Posterior vena cava (tissue), 2 donors: Measurements from ENCODE around the gene CCR4. TPM values are rescaled to one million over a fixed set of nuclear protein-coding genes. Genes with fewer than 3 reads are reported as not detected.
A peak's percentile ranks its signal among the peaks of the same experiment; 100 is the strongest.
"Not testable (repeated sequence)": the region's sequence is repeated elsewhere in the genome, so short reads cannot be mapped to it uniquely, and the experiment has no call there.

ENCODE experiments used
- DNase-seq: peaks from one replicate; pipeline ENCODE4 v3.0.0-alpha.2; 2020; ENCODE audit warnings: low spot score
- intact Hi-C, 2 donors: fragments of 100-400 bp; cut with DNase I; formaldehyde crosslinking; loops; one replicate each; pipeline versions ENCODE4 v1.14.1 to v1.14.2; 2022 to 2023
- long read RNA-seq, 2 donors: library from polyadenylated mRNA; unstranded; transcript quantifications; one replicate each; pipeline ENCODE4 v2.0.0, GENCODE V29; 2020 to 2021
- total RNA-seq, 2 donors: library from RNA; stranded (reverse); fragmentation: NEBNext Ultra II Directional; extraction: Animal tissue kit (Norgen Biotek cat#: 25700); gene quantifications; one replicate each; pipeline ENCODE4 v1.2.1, GENCODE V29; 2021
- donor health status: DM: yes; HTN: yes; CAD: no.
- donor health status: DM: yes; HTN: yes; CAD: no.

The CCR4 gene
- total RNA-seq: under 1 TPM; 0.23 to 0.33 TPM
- long read RNA-seq, donor 1: 0 reads
- long read RNA-seq, donor 2: 0 reads

DNA sequence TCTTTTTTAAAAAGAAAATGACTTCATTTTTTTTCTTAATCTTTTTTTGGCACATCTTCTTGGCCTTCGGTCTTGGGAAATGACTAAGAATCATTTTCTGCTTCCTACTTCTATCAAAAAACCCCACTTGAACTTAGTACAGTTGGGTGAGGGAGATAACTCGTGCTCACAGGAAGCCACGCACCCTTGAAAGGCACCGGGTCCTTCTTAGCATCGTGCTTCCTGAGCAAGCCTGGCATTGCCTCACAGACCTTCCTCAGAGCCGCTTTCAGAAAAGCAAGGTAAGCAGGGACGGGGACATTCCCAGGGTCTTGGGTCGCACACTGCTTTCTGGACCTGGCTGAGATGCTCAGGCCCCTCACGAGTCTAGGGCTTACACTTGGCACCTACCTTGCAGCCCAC lies at the start of gene CCR4:
CCR4 (plus strand) TSS at position 235 of the 402 bp plus-strand sequence. CDS start 1,779 bp downstream, outside the sequence.
- intact Hi-C loops: loop anchor here in 1 of 2 donors (10.0 kb wide), 1 partner anchor 123 kb away; no protein-coding TSS in a partner anchor
- DNase-seq: peak; percentile 71

DNA sequence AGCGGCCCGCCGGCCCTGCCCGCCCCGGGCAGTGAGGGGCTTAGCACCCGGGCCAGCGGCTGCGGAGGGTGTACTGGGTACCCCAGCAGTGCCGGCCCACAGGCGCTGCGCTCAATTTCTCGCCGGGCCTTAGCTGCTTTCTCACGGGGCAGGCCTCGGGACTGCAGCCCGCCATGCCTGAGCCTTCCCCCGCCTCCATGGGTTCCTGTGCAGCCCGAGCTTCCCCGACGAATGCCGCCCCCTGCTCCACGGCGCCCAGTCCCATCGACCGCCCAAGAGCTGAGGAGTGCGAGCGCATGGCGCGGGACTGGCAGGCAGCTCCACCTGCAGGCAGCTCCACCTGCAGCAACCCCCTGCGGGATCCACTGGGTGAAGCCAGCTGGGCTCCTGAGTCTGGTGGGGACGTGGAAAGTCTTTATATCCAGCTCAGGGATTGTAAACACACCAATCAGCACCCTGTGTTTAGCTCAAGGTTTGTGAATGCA lies 48.5 kb upstream of the CCR4 start:
- DNase-seq, intact Hi-C loops: not testable (repeated sequence)

DNA sequence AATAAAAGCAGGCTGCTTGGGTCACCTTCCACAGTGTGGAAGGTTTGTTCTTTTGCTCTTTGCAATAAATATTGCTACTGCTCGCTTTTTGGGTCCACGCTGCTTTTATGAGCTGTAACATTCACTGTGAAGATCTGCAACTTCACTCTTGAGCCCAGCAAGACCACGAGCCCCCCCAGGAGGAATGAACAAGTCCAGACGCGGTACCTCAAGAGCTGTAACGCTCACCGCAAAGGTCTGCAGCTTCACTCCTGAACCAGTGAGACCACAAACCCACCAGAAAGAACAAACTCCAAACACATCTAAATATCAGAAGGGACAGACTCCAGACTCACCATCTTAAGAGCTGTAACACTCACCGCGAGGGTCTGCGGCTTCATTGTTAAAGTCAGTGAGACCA lies 47.5 kb upstream of the CCR4 start:
- no peak for DNase-seq
- intact Hi-C loops: no loop called here

DNA sequence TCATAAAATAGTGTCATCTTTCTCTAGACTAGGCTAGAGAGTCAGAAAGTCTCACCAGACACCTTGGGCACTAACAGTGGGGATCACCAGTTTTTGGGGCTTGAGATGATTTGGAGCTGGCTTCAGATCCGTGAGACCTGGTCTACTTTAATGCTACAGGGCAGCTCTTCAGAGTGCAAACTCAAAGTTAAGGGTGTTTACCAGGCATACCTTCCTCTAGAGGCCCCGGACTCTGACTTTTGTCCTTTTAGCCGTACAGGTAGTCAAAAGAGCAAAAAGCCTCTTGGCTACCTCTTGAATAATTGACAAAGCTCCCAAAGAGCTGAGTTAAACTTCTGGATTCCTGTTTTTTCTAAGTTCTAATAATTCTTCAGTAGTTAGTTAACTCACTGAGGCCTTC lies 41.4 kb upstream of the CCR4 start:
- DNase-seq: no peak
- intact Hi-C loops: no loop called here

DNA sequence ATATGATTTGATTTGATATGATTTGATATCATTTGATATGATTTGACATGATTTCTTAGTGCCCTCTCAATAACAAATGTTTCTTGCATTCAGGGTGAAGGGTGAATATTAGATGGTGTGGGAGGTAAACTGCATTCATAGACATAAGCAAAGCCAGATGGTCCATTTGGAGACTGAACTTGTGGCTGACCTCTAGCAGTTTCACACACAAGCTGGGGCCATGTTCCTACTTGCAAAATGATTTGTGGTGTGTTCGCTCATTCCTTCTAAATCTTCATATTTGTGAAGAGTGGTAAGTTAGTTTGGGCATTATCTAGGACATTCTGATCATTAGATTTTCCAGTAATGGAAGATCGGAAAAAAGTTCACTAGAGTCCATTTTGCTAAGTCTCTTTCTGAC lies 40.5 kb upstream of the CCR4 start:
- intact Hi-C loops: no loop called here
- DNase-seq: no peak

DNA sequence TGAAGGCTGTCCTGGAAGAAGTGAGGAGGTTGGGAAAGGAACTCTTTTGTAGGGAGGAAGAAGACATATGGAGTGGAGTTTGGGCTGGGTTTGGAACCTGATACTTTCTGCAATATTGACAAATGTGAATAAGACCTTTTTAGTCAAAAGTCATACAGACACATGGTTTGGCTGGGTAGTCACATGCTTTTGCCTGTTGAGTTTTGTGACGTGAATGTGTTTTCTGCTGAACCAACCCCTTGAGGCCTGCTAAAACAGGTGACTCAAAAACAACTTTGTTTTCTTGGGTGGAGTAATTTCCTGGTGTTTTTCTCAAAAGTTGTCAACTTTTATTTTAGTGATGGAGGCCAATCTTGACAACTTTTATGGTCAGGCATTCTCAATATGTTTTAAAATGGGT lies 39.4 kb upstream of the CCR4 start:
- intact Hi-C loops: no loop called here
- no peak for DNase-seq

DNA sequence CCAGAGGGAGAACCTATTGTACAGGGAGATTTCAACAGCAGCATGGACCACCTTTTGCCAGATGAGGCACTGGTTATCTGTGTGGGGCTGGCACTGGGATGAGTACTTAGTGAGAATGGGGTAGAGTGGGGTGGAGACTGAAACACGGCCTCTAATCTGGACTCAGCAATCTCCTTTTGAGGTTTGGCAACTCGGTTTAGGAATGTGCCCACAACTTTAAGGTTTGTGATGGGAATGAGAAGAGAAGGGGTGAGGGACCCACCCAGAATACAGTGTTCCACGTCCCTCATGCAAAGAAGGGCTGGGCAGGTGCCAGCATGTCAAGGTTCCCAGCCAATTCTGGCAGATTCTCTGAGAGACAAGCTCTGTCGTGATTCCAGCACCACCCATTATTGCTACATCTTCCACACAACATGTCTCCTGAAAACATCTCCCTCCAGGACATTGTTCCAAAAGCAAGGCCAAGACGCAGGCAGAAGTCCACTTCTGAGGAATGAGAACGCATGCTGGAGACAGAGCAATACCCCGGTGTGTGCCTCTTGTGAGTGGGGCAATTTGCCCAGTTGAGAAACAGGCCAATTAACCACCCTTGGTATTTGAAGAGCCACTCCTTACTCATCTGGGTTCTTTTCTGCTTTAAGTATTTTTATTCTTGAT lies 37.5 kb upstream of the CCR4 start:
- intact Hi-C loops: no loop called here
- DNase-seq: peak; percentile 90

DNA sequence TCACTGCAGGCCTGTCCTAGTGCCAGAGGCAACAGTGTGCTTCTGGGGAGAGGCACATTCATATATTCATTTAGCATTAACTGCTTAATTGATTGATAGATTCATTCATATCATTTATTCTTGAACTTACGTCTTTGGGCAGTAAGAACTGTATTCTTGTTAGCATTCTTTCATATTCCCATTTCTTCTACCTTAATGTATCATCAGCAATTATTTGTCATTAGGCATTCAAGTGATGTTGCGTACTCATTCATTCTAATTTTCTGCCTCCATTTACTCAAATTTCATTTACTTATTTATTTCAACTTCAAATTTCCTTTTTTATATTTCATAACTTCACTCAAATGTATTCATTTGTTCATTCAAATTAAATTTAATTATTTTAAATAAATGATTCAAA lies 31.5 kb upstream of the CCR4 start:
- no peak for DNase-seq
- intact Hi-C loops: no loop called here

DNA sequence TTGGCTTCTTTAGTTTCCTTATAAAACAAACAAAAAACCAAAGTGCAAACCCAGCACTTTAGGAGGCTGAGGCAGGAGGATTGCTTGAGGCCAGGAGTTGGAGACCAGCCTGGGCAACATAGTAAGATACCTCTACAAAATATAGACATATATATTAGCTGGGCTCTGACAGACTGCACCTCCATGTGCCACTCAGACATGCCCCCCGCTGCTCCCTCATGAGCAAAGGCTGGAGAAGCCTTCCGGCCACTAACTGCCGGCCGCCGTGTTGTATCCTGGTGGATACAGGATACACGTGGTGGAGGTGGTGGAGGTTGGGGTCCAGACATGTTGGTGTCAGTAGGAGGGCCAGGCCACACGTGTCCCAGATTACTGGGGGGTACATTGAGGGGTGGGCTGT lies 29.4 kb upstream of the CCR4 start:
- intact Hi-C loops: no loop called here
- peak; percentile 71 for DNase-seq

DNA sequence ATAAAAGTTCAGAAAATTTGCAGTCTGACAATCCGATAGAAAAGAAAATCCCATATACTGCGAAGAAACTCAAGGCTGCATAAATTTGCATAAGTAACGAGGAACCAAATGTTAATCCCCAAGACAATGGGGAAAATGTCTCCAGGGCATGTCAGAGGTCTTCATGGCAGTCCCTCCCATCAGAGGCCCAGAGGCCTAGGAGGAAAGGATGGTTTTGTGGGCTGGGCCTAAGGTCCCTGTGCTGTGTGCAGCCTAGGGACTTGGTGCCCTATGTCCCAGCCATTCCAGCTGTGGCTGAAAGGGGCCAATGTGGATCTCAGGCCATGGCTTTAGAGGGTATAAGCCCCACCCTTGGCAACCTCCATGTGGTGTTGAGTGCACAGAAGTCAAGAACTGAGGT lies 21.3 kb upstream of the CCR4 start:
- intact Hi-C loops: no loop called here
- DNase-seq: no peak

DNA sequence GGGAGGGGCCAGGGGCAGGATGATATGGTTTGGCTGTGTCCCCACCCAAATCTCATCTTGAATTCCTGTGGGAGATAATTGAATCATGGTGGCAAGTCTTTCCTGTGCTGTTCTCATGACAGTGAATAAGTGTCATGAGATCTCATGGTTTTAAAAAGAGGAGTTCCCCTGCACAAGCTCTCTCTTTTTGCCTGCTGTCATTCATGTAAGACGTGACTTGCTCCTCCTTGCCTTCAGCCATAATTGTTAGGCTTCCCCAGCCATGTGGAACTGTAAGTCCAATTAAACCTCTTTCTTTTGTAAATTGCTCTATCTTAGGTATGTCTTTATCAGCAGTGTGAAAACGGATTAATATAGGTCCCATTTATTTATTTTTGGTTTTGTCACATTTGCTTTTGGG lies 20.2 kb upstream of the CCR4 start:
- DNase-seq, intact Hi-C loops: not testable (repeated sequence)

DNA sequence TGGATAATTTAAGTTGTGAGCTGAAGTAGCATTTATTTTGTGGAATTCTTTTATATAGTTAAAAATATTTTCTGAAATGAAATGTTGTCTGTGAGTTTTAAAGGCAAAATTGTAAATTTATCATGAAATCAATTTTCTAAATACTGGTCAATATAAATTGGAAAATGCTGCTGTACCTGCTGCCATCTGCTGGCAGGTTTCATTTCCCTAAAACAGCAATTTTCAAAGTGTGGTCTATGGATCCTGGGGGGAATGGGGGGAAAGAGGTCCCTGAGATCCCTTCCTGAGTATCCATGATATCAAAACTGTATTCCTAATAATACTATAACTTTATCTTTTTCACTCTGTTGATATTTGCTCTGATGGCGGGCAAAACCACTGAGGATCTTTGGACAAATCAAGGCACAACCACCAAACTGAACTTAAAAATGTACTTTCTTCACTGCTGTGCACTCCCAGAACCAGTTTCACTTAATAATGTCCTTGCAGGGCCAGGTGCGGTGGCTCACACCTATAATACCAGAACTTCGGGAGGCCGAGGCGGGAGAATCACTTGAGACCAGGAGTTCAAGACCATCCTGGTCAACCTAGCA lies 17.2 kb upstream of the CCR4 start:
- no peak for DNase-seq
- intact Hi-C loops: no loop called here

DNA sequence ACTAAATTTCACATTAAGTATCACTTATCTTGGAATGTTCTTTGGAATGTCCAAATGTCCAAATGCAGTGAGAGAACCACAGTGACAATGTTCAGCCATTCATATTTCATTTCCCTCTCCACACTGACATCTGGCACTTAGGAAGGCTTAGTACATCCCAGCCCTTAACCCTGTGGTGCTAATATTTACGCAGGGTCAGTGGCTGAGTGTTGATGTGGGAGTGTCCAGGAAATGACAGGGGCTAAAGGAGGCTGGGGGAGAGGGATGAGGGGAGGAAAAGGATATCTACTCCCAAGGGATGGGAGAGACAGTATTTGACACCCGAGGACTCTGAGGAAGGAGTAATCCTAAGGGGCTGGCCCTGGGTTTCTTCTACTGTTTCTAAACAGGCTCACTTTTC lies 14.1 kb upstream of the CCR4 start:
- intact Hi-C loops: no loop called here
- no peak for DNase-seq

DNA sequence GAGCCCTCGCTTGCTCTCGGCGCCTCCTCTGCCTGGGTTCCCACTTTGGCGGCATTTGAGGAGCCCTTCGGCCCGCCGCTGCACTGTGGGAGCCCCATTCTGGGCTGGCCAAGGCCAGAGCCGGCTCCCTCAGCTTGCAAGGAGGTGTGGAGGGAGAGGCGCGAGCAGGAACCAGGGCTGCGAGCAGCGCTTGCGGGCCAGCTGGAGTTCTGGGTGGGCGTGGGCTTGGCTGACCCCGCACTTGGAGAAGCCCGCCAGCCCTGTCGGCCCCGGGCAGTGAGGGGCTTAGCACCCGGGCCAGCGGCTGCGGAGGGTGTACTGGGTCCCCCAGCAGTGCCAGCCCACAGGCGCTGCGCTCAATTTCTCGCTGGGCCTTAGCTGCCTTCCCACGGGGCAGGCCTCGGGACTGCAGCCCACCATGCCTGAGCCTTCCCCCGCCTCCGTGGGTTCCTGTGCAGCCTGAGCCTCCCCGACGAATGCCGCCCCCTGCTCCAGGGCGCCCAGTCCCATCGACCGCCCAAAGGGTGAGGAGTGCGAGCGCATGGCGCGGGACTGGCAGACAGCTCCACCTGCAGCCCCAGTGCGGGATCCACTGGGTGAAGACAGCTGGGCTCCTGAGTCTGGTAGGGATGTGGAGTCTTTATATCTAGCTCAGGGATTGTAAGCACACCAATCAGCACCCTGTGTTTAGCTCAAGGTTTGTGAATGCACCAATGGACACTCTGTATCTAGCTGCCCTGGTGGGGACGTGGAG lies 11.7 kb upstream of the CCR4 start:
- DNase-seq: not testable (repeated sequence)

DNA sequence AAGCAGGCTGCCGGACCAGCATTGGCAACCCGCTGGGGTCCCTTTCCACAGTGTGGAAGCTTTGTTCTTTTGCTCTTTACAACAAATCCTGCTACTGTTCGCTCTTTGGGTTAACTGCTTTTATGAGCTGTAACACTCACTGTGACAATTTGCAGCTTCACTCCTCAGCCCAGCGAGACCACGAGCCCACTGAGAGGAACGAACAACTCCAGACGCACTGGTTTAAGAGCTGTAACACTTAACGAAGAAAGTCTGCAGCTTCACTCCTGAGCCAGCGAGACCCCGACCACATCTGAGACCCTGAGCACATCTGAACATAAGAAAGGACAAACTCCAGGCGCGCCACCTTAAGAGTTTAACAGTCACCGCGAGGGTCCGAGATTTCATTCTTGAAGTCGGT lies 10.7 kb upstream of the CCR4 start:
- intact Hi-C loops: no loop called here
- DNase-seq: no peak

More for the DNA sequence above, 11.7 kb upstream of the CCR4 start:
- intact Hi-C loops: not testable (repeated sequence)

DNA sequence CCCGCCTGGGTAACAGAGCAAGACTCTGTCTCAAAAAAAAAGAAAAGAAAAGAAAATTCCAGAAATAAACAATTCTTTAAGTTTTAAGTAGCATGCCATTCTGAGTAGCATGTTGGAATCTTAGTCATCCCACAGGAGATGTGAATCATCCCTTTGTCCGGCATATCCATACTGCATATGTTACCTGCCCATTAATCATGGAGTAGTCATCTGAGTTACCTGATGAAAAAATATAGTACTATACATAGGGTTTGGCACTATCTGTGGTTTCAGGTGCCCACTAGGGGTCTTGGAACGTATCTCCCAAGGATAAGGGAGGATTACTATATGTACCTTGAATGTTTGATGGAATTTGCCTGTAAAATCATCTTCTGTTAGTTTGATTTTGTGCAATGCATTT lies 6.3 kb upstream of the CCR4 start:
- no peak for DNase-seq
- intact Hi-C loops: no loop called here

DNA sequence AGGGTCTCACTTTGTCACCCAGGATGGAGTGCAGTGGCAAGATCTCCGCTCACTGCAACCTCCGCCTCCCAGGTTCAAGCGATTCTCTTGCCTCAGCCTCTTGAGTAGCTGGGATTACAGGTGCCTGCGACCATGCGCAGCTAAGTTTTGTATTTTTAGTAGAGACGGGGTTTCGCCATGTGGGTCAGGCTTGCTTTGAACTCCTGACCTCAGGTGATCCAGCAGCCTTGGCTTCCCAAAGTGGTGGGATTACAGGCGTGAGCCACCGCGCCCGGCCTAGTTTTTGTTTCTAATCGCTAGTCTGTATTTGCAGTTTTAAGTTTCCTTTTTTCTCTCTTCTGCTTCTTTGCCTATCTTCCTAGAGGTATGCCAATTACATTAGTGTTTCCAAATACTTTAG lies 5.8 kb upstream of the CCR4 start:
- DNase-seq, intact Hi-C loops: not testable (repeated sequence)

DNA sequence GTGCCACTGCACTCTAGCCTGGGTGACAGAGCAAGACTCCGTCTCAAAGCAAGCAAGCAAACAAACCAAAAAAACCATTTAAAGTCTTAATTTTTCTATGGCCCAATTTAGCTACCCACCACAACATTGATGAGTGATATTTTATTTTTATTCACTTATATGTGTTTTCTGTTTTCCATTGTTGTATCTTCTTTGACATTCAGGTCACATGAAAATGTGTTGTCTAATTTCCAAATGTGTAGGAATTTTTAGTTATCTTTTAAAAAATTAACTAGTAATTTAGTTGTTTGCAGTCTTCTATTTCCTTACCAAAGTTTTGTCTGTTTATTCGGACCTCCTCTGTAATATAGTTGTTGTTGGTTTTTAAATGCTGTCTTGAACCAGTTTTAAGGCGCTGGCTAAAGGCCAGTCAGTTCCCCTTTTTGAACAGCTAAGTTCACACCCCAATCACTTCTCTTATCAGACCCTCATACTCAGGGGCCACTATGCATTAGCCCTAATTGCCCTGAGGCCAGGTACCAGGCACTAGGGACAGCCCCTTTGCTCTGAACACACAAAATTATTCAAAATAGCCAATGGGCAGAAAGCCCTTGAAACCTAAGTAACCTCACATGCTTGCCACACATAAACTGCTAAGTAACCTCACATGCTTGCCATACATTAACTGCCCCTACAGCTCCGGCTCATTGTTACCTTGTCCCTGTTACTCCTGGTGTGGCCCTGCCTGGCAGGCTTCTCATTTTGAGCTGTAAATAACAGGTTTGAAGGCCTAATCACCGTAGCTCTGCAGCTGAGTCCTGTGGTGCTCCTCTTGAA lies 4.3 kb upstream of the CCR4 start:
- DNase-seq: no peak
- intact Hi-C loops: no loop called here

DNA sequence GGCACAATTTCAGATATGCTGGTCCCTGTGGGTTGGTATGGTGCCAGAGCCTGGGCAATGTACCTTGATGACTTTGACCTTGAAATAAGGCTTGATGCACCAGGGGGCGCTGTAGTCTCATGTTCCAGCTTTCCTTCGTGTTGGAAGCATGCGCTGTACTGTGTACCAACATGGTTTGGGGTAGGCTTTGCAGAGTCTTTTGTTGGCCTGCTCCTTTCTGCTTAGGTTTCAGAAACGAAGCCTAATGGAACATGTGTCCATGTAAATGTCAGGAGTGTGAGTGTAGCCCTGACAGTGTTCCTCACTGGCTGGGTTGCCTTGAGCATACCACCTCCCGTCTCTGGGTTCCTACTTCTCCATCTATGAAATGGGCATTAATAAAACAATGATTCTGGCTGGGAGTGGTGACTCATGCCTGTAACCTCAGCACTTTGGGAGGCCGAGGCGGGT lies 3.6 kb upstream of the CCR4 start:
- DNase-seq: peak; percentile 93

More for the DNA sequence above, 3.6 kb upstream of the CCR4 start:
- intact Hi-C loops: no loop called here
